IMR-90 (cell line): ENCODE results near the gene LMNB1. TPM values are rescaled to one million over a fixed set of nuclear protein-coding genes. Genes with fewer than 3 reads are reported as not detected.

Source experiments
- ATAC-seq: fragments of 200-7000 bp; cut with Tn5 transposase; 2 replicates; pipeline ENCODE4 v1.9.1; 2020; ENCODE audit warnings: low read depth, mild to moderate bottlenecking, moderate library complexity
- BruUV-seq: library from RNA; stranded (reverse); fragments of 400-500 nt; replicated peaks from 2 replicates; lab custom pipeline; 2021; lab: Mats Ljungman, UMichigan
- CTCF ChIA-PET: fragments of 300-600 bp; formaldehyde crosslinking; extraction: SDS; loops from one replicate; lab custom pipeline; 2021; ENCODE audit warnings: antibody characterized with exemption; lab: Yijun Ruan, JAX
- POLR2A ChIA-PET: fragments of 300-600 bp; sonication (Branson Sonifier 250); formaldehyde crosslinking; loops from one replicate; lab custom pipeline; 2022; ENCODE audit warnings: antibody characterized with exemption; ENCODE audit not compliant: unreplicated experiment; lab: Charles Lee
- DNase-seq: peaks from one replicate; pipeline ENCODE4 v3.0.0; 2013
- H2AFZ ChIP-seq: replicated peaks from 2 replicates; pipeline ENCODE3; 2013; ENCODE audit warnings: low read length, mild to moderate bottlenecking; ENCODE audit not compliant: poor library complexity
- H2AK5ac ChIP-seq: 2 replicates; pipeline ENCODE4 v1.6.1; 2013; ENCODE audit warnings: low read depth, low read length, inconsistent platforms
- H2AK9ac ChIP-seq: replicated peaks from 2 replicates; pipeline ENCODE3; 2013; ENCODE audit warnings: mild to moderate bottlenecking, low read depth, low read length, moderate library complexity; ENCODE audit not compliant: poor library complexity
- H2BK120ac ChIP-seq: 2 replicates; pipeline ENCODE4 v1.6.1; 2013; ENCODE audit warnings: low read depth, low read length, inconsistent platforms
- H2BK15ac ChIP-seq: 3 replicates; pipeline ENCODE4 v1.6.1; 2013; ENCODE audit warnings: low read depth, low read length, inconsistent platforms
- H2BK20ac ChIP-seq: 2 replicates; pipeline ENCODE4 v1.6.1; 2013; ENCODE audit warnings: low read depth, mild to moderate bottlenecking, inconsistent platforms, low read length, moderate library complexity
- H2BK5ac ChIP-seq: 2 replicates; pipeline ENCODE4 v1.6.1; 2013; ENCODE audit warnings: mild to moderate bottlenecking, low read depth, low read length, inconsistent platforms; ENCODE audit not compliant: poor library complexity, severe bottlenecking
- H3K14ac ChIP-seq: replicated peaks from 2 replicates; pipeline ENCODE4 v1.6.1; 2013; ENCODE audit warnings: low read depth, low read length, inconsistent platforms
- H3K18ac ChIP-seq: 2 replicates; pipeline ENCODE4 v1.6.1; 2013; ENCODE audit warnings: low read depth, low read length, control low read depth
- H3K23ac ChIP-seq: 2 replicates; pipeline ENCODE4 v1.6.1; 2013; ENCODE audit warnings: low read depth, low read length, inconsistent platforms
- H3K27ac ChIP-seq: 2 replicates; pipeline ENCODE4 v1.5.1; 2013; ENCODE audit warnings: mild to moderate bottlenecking, control low read depth, low read length; ENCODE audit not compliant: insufficient read depth
- H3K27me3 ChIP-seq: 2 replicates; pipeline ENCODE4 v1.6.1; 2013; ENCODE audit warnings: low read length; ENCODE audit not compliant: control insufficient read depth, insufficient read depth
- H3K36me3 ChIP-seq: 2 replicates; pipeline ENCODE4 v1.6.1; 2013; ENCODE audit warnings: low read length, mixed read lengths; ENCODE audit not compliant: control insufficient read depth, insufficient read depth
- H3K4ac ChIP-seq: 2 replicates; pipeline ENCODE4 v1.6.1; 2013; ENCODE audit warnings: low read depth, low read length, inconsistent platforms
- H3K4me1 ChIP-seq: 2 replicates; pipeline ENCODE4 v1.6.1; 2013; ENCODE audit warnings: low read length, mixed read lengths; ENCODE audit not compliant: control insufficient read depth, insufficient read depth
- H3K4me2 ChIP-seq: 2 replicates; pipeline ENCODE4 v1.6.1; 2013; ENCODE audit warnings: low read depth, mild to moderate bottlenecking, control low read depth, low read length, moderate library complexity
- H3K4me3 ChIP-seq: 2 replicates; pipeline ENCODE4 v1.5.1; 2013; ENCODE audit warnings: low read depth, mild to moderate bottlenecking, control low read depth, low read length, moderate library complexity; ENCODE audit not compliant: insufficient read depth
- H3K56ac ChIP-seq: 2 replicates; pipeline ENCODE4 v1.6.1; 2013; ENCODE audit warnings: low read length, inconsistent platforms; ENCODE audit not compliant: insufficient read depth; ENCODE audit errors: extremely low read depth
- H3K79me1 ChIP-seq, 2 experiments: 2 replicates each; pipeline ENCODE4 v1.6.1; 2013; ENCODE audit warnings: low read length in 2 of 2, inconsistent platforms in 1 of 2, low read depth in 1 of 2
- H3K9ac ChIP-seq: 2 replicates; pipeline ENCODE4 v1.6.1; 2013; ENCODE audit warnings: low read depth, low read length, control low read depth
- H3K9me1 ChIP-seq: 2 replicates; pipeline ENCODE4 v1.6.1; 2013; ENCODE audit warnings: low read length, inconsistent platforms; ENCODE audit not compliant: insufficient read depth
- H3K9me3 ChIP-seq: 2 replicates; pipeline ENCODE4 v1.6.1; 2013; ENCODE audit warnings: low read length; ENCODE audit not compliant: control insufficient read depth, insufficient read depth
- H4K20me1 ChIP-seq: 2 replicates; pipeline ENCODE4 v1.6.1; 2013; ENCODE audit warnings: low read length, inconsistent platforms; ENCODE audit not compliant: insufficient read depth
- H4K5ac ChIP-seq: 2 replicates; pipeline ENCODE4 v1.6.1; 2013; ENCODE audit warnings: mild to moderate bottlenecking, low read depth, low read length, control low read depth
- H4K8ac ChIP-seq, 2 experiments: 2 replicates each; pipeline ENCODE4 v1.6.1; 2013; ENCODE audit warnings: low read depth in 2 of 2, low read length in 2 of 2, control low read depth in 1 of 2, inconsistent platforms in 1 of 2
- H4K91ac ChIP-seq: 2 replicates; pipeline ENCODE4 v1.6.1; 2013; ENCODE audit warnings: low read depth, low read length, inconsistent platforms; ENCODE audit not compliant: insufficient read depth
- MXI1 ChIP-seq: IDR thresholded peaks from 2 replicates; pipeline ENCODE4 v1.6.1; 2012; ENCODE audit warnings: low read depth, mild to moderate bottlenecking, low read length, moderate library complexity, borderline replicate concordance
- WGBS, 2 experiments: methylation state at CpG; one replicate each; pipeline versions ENCODE4 v1.1.5 to v1.1.7; 2013; ENCODE audit warnings: missing lambda C conversion rate in 2 of 2; ENCODE audit not compliant: insufficient read length in 1 of 2; ENCODE audit errors: extremely low coverage in 2 of 2; 5-methylcytosine and 5-hydroxymethylcytosine counted together
- dilution Hi-C: fragments of 300-500 bp; cut with HindIII; formaldehyde crosslinking; loops from one replicate; pipeline ENCODE4 v1.14.3; 2018; ENCODE audit warnings: low sequenced_read_pairs; ENCODE audit not compliant: unreplicated experiment
- in situ Hi-C: fragments of 300-500 bp; cut with MboI; formaldehyde crosslinking; loops from 3 replicates; pipeline ENCODE4 v1.14.3; 2019; ENCODE audit warnings: low sequenced_read_pairs, inconsistent platforms, mixed read lengths
- intact Hi-C: fragments of 100-400 bp; cut with micrococcal nuclease; formaldehyde crosslinking; loops from 2 replicates; pipeline ENCODE4 v1.10.0; 2022
- polyA plus RNA-seq, 3 experiments: library from polyadenylated mRNA; depleted of rRNA; stranded (reverse); fragments of >200 nt; gene quantifications; 2 replicates each; pipeline ENCODE4 v1.2.3, GENCODE V29; 2012; ENCODE audit warnings: low replicate concordance in 1 of 3
- total RNA-seq: library from RNA; depleted of rRNA; stranded (reverse); fragments of >200 nt; gene quantifications from 2 replicates; pipeline ENCODE4 v1.2.3, GENCODE V29; 2012

Gene LMNB1
- total and polyA plus RNA-seq, 2 of the 4 experiments (the other 2 are of a cell fraction) = 36.0 to 53.6 TPM

GRCh38 chr5:126869005-126869451 is 92.1 kb downstream of the LMNB1 start:
- Histone ChIP-seq H2BK20ac (no peak overlapping the region), H3K36me3 (no peaks in the 10 kb centered on the region), H3K4me1 (peaks cover 3% of the 10 kb centered on the region; the same call in 1 of the 2 replicates), H3K4me2 (peak overlapping the region; percentile 98), H4K8ac (no peak overlapping the region; a peak in 1 of 4 replicates), H3K56ac (no peak overlapping the region), H3K4ac (no peak overlapping the region; the same call in 1 of the 2 replicates), H2AK9ac (no peak overlapping the region), H3K4me3 (peak overlapping the region; percentile 34), H3K18ac (no peak overlapping the region), H3K9ac (no peak overlapping the region), H2BK120ac (no peak overlapping the region), H2BK5ac (no peak overlapping the region), H2AFZ (peak overlapping the region; percentile 68), H4K5ac (0 out of 2 replicates have a peak overlapping the region, but pooled peaks have one; percentile 44), H3K79me1 (no peaks in the 10 kb centered on the region; a peak in 1 of 4 replicates), H3K14ac (no peak overlapping the region), H3K23ac (no peak overlapping the region), H3K9me3 (no peaks in the 10 kb centered on the region), H4K91ac (no peak overlapping the region), H4K20me1 (no peaks in the 10 kb centered on the region), H2BK15ac (no peak overlapping the region), H3K9me1 (peaks cover 5% of the 10 kb centered on the region; the same call in 1 of the 2 replicates), H2AK5ac (no peak overlapping the region), H3K27me3 (no peaks in the 10 kb centered on the region), H3K27ac (no peak overlapping the region)
- in situ Hi-C loops (no loop called here), intact Hi-C loops (loop anchor here (10.0 kb wide), 1 partner anchor 516 kb away; no protein-coding TSS in a partner anchor), dilution Hi-C loops (no loop called here)
- DNase-seq = peak; percentile 45
- peak; percentile 93 for ATAC-seq
- WGBS, 2 experiments = 11% methylated on average over 5 of the region's 22 CpGs; no CpG with 5 or more reads in 1 of the 2 experiments
- POLR2A ChIA-PET = no interaction called here
- TF ChIP-seq MXI1 = no peak
- CTCF ChIA-PET = no interaction called here
- no TSS peak for BruUV-seq
